ENCODE data around the gene TTLL11. TPM values are rescaled to one million over a fixed set of nuclear protein-coding genes. Genes with fewer than 3 reads are reported as not detected.

Gene TTLL11
- total RNA-seq, 1 experiment from 2014 or later, result 3.8 TPM

- Histone ChIP-seq H3K4me3 (no peak overlapping the region), H3K27me3 (replicated peaks) (no peaks in the 10 kb centered on the region), H3K27ac (no peak overlapping the region), H3K9me3 (replicated peaks) (no peaks in the 10 kb centered on the region), H3K4me1 (replicated peaks) (no peaks in the 10 kb centered on the region), H3K36me3 (no peaks in the 10 kb centered on the region)
- no peak for DNase-seq (ENCODE audit: low read depth in 1 of 2, low spot score in 2 of 2)
These were observed 275.0 kb downstream of the TTLL11 start for GRCh38 chr9:121818016-121818661.

DNA sequence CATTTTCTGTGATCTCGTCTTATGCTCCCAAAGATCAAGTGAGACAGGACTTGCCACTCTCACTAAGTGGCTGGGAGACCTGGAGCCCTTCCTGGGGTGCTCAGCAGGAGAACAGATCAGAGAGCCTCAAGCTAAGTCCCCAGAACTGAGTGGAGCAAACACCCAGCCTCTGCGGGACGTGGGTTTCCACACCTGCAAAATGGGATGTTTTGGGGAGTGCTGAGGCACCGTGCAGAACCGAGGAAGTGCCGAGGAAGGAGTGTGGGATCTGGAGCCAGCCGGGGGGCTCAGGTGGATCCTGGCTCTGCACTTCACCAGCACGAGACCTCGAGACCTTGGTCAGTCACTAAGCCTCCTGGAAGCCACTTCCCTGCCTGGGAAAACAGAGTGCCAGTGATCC is 275.6 kb downstream of the TTLL11 start:
- Histone ChIP-seq H3K27ac (no peak overlapping the region), H3K27me3 (replicated peaks) (no peaks in the 10 kb centered on the region), H3K4me1 (replicated peaks) (no peaks in the 10 kb centered on the region), H3K4me3 (no peak overlapping the region), H3K36me3 (no peaks in the 10 kb centered on the region), H3K9me3 (replicated peaks) (no peaks in the 10 kb centered on the region)
- DNase-seq (ENCODE audit: low read depth in 1 of 2, low spot score in 2 of 2), result no peak

DNA sequence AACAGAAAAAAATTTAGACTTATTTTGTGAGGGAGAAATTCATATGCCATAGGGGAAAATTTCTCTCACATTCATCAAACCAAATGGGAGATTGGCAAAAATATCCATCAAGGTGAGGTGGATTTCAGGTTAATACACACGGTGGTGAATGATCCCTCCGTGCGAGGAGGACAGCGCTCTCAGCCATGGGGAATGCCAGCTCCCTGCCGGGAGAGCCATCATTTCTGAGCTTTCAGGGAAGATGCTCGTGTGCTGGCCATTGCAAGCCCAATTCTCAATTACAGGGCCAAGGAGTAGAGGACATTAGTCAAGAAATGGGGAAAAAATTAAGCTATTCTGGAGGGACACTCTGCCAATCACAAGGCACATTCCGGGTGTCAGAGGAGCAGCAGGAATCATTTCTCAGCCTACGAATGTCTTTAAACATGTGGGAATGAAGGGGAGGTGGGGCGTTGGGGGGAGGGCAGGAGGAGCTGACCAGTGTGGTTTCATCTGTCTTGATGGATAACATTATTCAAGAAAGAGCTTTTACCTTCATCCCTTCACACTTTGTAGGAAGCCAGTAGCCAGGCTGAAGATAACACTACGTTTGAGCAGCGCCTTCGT is 276.2 kb downstream of the TTLL11 start:
- Histone ChIP-seq H3K27ac (no peak overlapping the region), H3K9me3 (replicated peaks) (no peaks in the 10 kb centered on the region), H3K4me1 (replicated peaks) (no peaks in the 10 kb centered on the region), H3K4me3 (no peak overlapping the region), H3K36me3 (no peaks in the 10 kb centered on the region), H3K27me3 (replicated peaks) (no peaks in the 10 kb centered on the region)
- no peak for DNase-seq (ENCODE audit: low read depth in 1 of 2, low spot score in 2 of 2)

- no peaks in the 10 kb centered on the region for H3K9me3 ChIP-seq (replicated peaks)
- H3K27me3 ChIP-seq (replicated peaks), result no peaks in the 10 kb centered on the region
- no peak for DNase-seq (ENCODE audit: low read depth in 1 of 2, low spot score in 2 of 2)
- no peak overlapping the region for H3K4me3 ChIP-seq
- no peak overlapping the region for H3K27ac ChIP-seq
- H3K4me1 ChIP-seq (replicated peaks), result no peaks in the 10 kb centered on the region
- no peaks in the 10 kb centered on the region for H3K36me3 ChIP-seq
These were observed 276.7 kb downstream of the TTLL11 start for GRCh38 chr9:121816449-121816817.

- no peaks in the 10 kb centered on the region for H3K4me1 ChIP-seq (replicated peaks)
- no peak overlapping the region for H3K27ac ChIP-seq
- H3K4me3 ChIP-seq, result no peak overlapping the region
- no peaks in the 10 kb centered on the region for H3K36me3 ChIP-seq
- DNase-seq (ENCODE audit: low read depth in 1 of 2, low spot score in 2 of 2), result no peak
- no peaks in the 10 kb centered on the region for H3K27me3 ChIP-seq (replicated peaks)
- H3K9me3 ChIP-seq (replicated peaks), result no peaks in the 10 kb centered on the region
These were observed 277.3 kb downstream of the TTLL11 start for GRCh38 chr9:121815546-121816448.

DNA sequence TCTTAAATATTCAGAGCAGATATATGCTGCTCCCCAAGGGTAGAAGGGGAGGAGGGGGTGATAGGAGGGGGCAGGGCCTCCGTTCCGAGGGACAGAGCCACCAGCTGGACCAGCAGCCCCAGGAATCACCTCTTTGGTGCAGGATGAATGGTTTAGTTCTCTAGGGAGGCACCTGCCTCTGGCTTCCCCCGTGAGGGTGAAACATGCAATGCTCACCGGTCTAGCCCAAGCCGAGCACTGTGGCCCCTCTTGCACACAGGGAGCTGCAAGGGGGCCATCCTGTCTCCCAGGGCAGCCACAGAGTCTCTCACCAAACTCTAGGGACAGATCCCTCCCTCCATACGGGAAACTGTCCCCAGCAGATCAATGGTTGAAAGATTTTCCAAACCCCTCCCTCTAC is 278.0 kb downstream of the TTLL11 start:
- Histone ChIP-seq H3K4me1 (replicated peaks) (no peaks in the 10 kb centered on the region), H3K27ac (no peak overlapping the region), H3K4me3 (no peak overlapping the region), H3K36me3 (no peaks in the 10 kb centered on the region), H3K9me3 (replicated peaks) (no peaks in the 10 kb centered on the region), H3K27me3 (replicated peaks) (no peaks in the 10 kb centered on the region)
- DNase-seq (ENCODE audit: low read depth in 1 of 2, low spot score in 2 of 2), result no peak

DNA sequence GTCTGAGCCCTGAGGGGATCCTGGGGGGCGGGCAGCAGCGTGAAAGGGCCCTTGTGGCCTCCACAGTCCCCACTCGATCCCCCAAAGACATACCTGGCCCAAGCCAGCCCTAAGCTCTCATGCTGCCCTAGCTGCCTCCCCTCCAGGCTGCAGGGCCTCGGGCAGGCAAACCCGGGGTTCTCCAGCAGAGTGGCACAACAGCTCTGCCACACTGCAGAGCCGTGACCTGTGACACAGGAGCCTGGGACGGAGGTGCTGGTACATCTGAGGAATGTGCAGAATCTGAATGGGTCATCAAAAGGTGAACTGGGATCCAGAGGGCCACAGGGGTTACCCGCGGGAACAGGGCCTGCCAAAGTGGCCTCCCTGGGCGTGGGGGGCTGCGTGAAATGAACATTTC is 278.5 kb downstream of the TTLL11 start:
- Histone ChIP-seq H3K4me3 (no peak overlapping the region), H3K27ac (no peak overlapping the region), H3K36me3 (no peaks in the 10 kb centered on the region), H3K4me1 (replicated peaks) (no peaks in the 10 kb centered on the region), H3K9me3 (replicated peaks) (no peaks in the 10 kb centered on the region), H3K27me3 (replicated peaks) (no peaks in the 10 kb centered on the region)
- DNase-seq (ENCODE audit: low read depth in 1 of 2, low spot score in 2 of 2), result no peak

- Histone ChIP-seq H3K27me3 (replicated peaks) (no peaks in the 10 kb centered on the region), H3K36me3 (no peaks in the 10 kb centered on the region), H3K9me3 (replicated peaks) (no peaks in the 10 kb centered on the region), H3K4me3 (no peak overlapping the region), H3K27ac (no peak overlapping the region), H3K4me1 (replicated peaks) (no peaks in the 10 kb centered on the region)
- DNase-seq (ENCODE audit: low read depth in 1 of 2, low spot score in 2 of 2), result no peak
These were observed 279.4 kb downstream of the TTLL11 start for GRCh38 chr9:121813519-121814210.

DNA sequence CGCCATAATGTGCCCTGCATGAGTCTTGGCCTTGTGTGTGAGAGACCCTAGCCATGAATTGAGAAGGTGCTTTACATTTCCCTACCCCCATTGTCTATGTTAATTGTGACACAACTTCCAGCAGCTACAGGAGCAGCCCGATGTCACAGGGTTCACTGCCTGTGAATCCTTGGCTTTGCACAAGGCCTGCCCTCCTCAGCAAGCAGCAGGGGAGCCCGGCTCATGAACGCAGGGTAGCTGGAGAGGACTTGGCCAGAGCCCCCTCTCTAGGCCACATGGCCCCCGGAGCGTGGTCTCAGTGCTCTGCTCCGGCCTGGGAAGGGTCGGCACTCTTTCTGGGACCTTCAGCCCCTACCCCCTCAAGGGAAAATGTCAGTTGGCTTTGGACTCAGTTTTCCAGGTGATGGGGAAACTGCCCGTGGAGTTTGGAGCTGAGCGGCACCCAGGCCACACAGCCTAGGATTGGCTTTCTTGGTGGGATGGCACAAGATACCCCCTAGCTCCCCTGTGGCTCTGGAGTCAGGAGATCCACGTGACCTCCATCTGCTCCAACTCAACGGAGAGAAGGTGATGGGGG is 280.9 kb downstream of the TTLL11 start:
- no peak for DNase-seq (ENCODE audit: low read depth in 1 of 2, low spot score in 2 of 2)

GRCh38 chr9:121811751-121812150 is 281.4 kb downstream of the TTLL11 start:
- H3K27ac ChIP-seq, result no peak overlapping the region

More for the DNA sequence above, 280.9 kb downstream of the TTLL11 start:
- Histone ChIP-seq H3K27me3 (replicated peaks) (no peaks in the 10 kb centered on the region), H3K9me3 (replicated peaks) (no peaks in the 10 kb centered on the region), H3K27ac (no peak overlapping the region), H3K4me1 (replicated peaks) (no peaks in the 10 kb centered on the region), H3K36me3 (no peaks in the 10 kb centered on the region), H3K4me3 (no peak overlapping the region)

GRCh38 chr9:121811140-121811539 is 282.0 kb downstream of the TTLL11 start:
- no peaks in the 10 kb centered on the region for H3K9me3 ChIP-seq (replicated peaks)
- H3K27ac ChIP-seq, result no peak overlapping the region
- H3K36me3 ChIP-seq, result no peaks in the 10 kb centered on the region
- no peaks in the 10 kb centered on the region for H3K4me1 ChIP-seq (replicated peaks)
- H3K27me3 ChIP-seq (replicated peaks), result no peaks in the 10 kb centered on the region
- no peak for DNase-seq (ENCODE audit: low read depth in 1 of 2, low spot score in 2 of 2)
- H3K4me3 ChIP-seq, result no peak overlapping the region

More at GRCh38 chr9:121811751-121812150, 281.4 kb downstream of the TTLL11 start:
- H3K36me3 ChIP-seq, result no peaks in the 10 kb centered on the region
- no peaks in the 10 kb centered on the region for H3K27me3 ChIP-seq (replicated peaks)
- no peak for DNase-seq (ENCODE audit: low read depth in 1 of 2, low spot score in 2 of 2)
- no peaks in the 10 kb centered on the region for H3K9me3 ChIP-seq (replicated peaks)
- H3K4me3 ChIP-seq, result no peak overlapping the region
- no peaks in the 10 kb centered on the region for H3K4me1 ChIP-seq (replicated peaks)

- H3K27ac ChIP-seq, result no peak overlapping the region
- H3K27me3 ChIP-seq (replicated peaks), result no peaks in the 10 kb centered on the region
- H3K9me3 ChIP-seq (replicated peaks), result no peaks in the 10 kb centered on the region
- no peaks in the 10 kb centered on the region for H3K4me1 ChIP-seq (replicated peaks)
- no peak overlapping the region for H3K4me3 ChIP-seq
- DNase-seq (ENCODE audit: low read depth in 1 of 2, low spot score in 2 of 2), result no peak
- H3K36me3 ChIP-seq, result no peaks in the 10 kb centered on the region
These were observed 282.6 kb downstream of the TTLL11 start for GRCh38 chr9:121810489-121810888.

DNA sequence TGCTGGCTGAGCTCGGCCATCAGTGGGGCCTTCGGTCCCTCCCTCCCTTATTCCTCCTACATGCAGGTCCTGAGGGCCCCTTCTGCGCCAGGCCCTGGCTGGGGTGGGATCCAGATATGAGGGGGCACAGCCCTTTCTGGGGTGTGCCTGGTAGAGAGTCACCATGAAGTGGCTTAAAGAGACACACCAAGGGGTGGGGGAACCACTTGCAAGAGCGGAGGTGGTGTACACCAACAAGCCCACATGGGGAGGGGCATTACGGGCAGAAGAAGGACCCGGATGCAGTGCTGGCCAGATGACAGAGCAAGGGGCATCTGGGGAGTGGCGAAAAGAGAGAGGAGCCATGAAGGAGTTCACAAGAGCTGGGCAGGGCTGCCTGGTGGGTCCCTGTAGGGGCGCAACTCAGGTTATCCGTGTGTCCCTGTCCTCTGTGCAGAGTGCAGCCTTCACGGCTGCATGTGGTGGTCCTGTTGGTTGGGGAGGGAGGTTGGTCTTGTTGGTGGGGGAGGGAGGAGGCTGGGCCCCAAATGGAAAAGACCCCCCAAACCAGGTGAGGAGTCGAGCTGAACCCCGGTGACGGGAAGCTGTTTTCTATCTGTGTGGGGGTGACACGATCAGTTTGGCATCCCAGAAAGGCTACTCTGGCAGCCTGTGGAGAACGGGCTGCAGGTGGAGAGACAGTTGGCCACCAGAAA is 283.6 kb downstream of the TTLL11 start:
- H3K36me3 ChIP-seq, result no peaks in the 10 kb centered on the region
- no peaks in the 10 kb centered on the region for H3K9me3 ChIP-seq (replicated peaks)
- H3K27ac ChIP-seq, result no peak overlapping the region
- H3K27me3 ChIP-seq (replicated peaks), result no peaks in the 10 kb centered on the region
- no peaks in the 10 kb centered on the region for H3K4me1 ChIP-seq (replicated peaks)
- no peak overlapping the region for H3K4me3 ChIP-seq
- DNase-seq (ENCODE audit: low read depth in 1 of 2, low spot score in 2 of 2), result no peak
